ENCODE measurements around the gene RALGPS2.
"Not testable (repeated sequence)": the region's sequence is repeated elsewhere in the genome, so short reads cannot be mapped to it uniquely, and the experiment has no call there.

Gene RALGPS2

DNA sequence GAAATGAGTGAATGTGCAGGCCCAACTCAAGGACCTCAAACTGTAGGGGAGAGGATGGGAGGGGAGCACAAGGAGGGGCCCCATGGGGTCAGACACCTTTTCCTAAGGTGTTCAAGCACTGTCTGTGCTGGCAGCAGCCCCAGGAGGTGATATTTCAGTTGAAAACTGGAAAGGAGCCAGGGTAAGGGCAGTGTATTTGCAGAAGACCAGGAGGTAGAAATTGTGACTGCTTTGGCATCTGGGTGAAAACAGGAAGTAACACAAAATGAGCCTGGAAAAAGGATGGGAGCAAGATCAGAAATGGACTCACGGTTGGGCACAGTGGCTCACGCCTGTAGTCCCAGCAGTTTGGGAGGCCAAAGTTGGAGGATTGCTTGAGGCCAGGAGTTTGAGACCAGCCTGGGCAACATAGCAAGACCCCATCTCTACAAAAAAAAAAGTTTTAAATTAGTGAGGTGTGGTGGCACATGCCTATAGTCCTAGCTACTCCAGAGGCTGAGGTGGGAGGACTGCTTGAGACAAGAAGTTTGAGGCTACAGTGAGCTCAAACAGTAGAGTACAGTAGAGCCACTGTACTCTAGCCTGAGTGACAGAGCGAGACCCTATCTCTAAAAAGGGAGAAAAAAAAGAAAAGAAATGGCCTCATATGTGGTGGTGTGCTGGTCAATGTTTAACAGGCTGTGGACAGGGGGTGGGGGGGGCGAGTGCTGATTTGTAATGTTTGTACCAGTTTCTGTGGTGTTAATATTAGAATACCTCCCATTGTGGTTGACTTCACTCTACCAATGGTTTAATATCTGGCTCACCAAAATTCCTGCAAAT, 222.0 kb downstream of the RALGPS2 start:
- no peak for DNase-seq

GRCh38 chr1:178947677-178947981, 222.6 kb downstream of the RALGPS2 start:
- DNase-seq, result no peak

DNA sequence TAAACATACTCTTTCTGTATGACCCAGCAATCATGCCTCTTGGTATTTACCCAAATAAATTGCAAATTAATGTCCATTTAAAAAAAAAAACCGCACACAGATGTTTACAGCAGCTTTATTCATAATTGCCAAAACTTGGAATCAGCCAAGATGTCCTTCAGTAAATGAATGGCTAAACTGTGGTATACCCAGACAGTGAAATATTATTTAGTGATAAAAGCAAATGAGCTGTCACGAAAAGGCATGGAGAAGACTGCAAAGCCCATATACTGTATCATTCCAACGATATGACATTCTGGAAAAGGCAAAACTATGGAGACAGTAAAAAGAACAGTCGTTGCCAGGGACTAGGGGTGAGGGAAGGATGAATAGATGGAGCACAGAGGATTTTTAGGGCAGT, 223.6 kb downstream of the RALGPS2 start:
- no peak for DNase-seq

DNA sequence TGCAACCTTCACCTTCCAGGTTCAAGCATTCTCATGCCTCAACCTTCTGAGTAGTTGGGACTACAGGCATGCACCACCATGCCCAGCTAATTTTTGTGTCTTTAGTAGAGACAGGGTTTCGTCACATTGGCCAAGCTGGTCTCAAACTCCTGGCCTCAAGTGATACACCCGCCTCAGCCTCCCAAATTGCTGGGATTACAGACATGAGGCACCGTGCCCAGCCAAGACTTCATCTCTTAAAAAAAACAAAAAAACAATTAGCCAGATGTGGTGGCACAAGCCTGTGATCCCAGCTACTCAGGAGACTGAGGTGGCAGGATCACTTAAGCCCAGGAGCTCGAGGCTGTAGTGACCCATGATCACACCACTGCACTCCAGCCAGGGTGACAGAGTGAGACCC, 224.8 kb downstream of the RALGPS2 start:
- DNase-seq, result not testable (repeated sequence)

GRCh38 chr1:178951600-178951999, 226.6 kb downstream of the RALGPS2 start:
- DNase-seq, result no peak

DNA sequence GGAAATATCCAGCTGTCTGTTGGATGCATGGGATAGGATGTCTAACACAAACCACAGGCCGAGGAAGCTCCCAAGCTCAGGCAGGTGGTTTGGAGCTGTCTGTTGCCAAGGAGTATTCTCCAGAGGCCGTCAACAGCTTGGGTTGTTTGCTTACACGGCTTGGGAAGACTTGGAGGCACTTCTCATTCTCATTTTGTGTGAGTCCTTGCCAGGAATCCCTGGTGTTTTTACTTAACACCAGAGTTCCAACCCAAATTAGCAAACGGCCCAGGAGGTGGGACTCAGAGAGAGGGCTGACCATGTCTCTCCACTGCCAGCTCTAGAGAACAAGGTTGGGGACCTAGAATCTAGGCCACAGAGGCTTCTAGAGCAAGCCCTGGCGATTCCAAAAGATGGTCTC, 228.0 kb downstream of the RALGPS2 start:
- DNase-seq, result no peak

GRCh38 chr1:178953538-178954324, 228.7 kb downstream of the RALGPS2 start:
- DNase-seq, result no peak

DNA sequence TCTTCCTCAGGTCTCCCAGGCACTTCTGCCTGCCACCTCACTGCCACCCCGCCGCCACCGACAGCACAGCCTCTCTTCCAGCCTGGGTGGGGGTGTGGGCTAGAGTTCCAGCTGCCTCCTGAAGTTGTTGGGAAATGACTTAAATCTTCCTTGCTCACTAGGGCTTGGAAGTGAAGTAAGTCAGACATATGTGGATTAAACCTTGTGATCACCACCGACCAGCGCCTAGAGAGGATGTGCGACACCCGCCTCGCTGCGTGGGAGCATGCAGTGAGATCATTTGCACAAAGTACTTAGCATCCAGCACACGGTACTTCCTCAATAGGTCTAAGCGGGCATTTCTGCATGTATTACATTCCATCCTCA, 229.3 kb downstream of the RALGPS2 start:
- DNase-seq, result no peak

DNA sequence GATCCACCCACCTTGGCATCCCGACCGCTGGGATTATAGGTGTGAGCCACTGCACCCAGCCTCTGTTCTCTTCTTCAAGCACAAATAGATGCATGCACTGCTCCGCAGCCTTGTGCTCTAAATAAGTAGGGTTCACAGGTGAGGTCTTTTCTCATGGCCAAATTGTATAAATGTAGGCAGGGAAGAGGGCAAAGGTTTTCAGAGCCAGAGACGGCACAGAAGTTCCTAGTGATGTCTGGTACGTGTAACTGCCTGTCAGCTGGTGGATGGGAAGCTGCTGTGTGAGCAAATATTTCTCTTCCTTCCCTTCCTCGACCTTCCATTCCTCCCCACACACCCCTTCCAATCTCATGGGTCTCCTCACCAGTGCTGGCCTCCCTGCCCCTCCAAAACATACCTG, 229.9 kb downstream of the RALGPS2 start:
- DNase-seq, result no peak

- DNase-seq, result no peak
These were observed 230.4 kb downstream of the RALGPS2 start for GRCh38 chr1:178955391-178955954.

- no peak for DNase-seq
These were observed 233.4 kb downstream of the RALGPS2 start for GRCh38 chr1:178958491-178958890.

GRCh38 chr1:178959543-178960460, 234.8 kb downstream of the RALGPS2 start:
- DNase-seq, result no peak

GRCh38 chr1:178960482-178961240, 235.6 kb downstream of the RALGPS2 start:
- DNase-seq, result no peak

- DNase-seq, result no peak
These were observed 236.3 kb downstream of the RALGPS2 start for GRCh38 chr1:178961331-178961730.

DNA sequence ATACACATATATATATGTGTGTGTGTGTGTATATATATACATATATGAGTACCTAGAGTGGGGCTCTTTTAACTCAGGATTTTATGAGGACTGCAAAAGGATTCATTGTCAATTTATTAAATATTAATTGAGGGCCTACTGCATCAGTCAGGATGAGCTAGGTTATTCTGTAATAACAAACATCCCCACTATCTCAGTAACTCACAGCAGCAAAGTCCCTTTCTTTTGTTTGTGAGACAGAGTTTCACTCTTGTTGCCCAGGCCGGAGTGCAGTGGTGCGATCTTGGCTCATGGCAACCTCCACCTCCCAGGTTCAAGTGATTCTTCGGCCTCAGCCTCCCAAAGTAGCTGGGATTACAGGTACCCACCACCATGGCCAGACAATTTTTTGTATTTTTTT, 236.8 kb downstream of the RALGPS2 start:
- no peak for DNase-seq

DNA sequence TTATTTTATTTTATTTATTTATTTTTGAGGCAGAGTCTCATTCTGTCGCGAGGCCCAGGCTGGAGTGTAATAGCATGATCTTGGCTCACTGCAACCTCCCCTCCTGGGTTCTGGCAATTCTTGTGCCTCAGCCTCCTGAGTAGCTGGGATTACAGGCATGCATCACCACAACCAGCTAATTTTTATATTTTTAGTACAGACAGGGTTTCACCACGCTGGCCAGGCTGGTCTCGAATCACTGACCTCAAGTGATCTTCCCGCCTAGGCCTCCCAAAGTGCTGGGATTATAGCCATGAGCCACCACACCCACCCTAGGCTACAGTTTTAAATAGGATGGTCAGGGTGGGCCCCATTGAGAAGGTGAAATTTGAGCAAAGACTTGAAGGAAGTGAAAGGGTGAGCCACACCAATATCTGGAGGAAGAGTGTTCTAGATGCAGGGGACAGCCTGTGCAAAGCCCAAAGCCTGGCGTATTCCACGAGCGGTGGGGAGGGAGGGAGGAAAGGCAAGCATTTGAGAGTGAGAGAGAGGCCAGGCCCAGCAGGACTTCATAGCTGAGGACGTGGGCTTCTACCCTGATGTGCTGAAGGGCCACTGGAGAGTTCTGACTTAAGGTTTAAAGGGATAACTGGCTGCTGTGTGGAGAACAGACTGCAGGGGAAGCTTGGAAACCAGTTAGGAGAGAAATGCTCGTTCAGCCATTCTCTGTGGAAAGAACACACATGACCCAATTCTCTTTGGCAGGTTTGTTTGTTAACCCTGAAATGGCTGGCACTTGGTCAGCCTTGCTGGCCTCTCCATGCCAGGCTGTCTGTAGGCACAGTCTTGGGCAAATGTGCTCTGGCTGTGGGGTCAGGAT, 238.0 kb downstream of the RALGPS2 start:
- DNase-seq, result no peak

GRCh38 chr1:178964469-178965330, 239.7 kb downstream of the RALGPS2 start:
- no peak for DNase-seq

GRCh38 chr1:178966312-178966711, 241.3 kb downstream of the RALGPS2 start:
- no peak for DNase-seq

DNA sequence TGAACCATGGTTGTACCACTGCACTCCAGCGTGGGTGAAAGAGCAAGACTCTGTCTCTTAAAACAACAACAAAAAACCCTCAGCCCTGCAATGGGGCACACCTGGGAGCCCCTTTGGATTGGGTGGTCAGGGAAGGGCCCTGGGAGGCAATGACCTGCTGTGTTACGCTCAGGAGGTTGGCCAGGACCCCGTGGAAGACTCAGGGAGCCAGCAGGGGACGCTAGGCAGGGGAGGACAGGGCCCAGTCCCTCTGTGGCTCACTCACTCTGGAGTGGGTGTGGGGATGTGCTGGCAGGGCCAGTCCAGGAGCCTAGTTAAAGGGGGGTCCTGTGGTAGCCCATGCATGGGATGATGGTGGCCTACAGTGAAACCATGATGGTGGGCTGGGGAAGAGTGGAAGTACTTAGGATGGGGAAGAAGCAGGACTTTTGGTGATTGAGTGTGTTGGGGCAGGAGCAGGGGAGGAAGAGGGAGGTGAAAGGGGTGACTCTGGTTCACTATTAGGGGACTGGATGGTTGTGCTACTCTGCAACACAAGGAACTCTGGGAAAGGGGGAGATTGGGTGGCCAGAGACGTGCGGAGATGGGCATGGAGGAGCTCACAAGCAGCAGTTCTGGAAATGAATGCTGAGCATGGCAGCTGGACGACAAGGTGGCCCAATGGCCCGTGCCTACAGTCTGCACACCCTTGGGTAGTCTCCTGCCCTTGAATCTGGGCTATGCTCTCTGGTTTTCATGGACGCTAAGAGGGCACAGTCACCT, 244.4 kb downstream of the RALGPS2 start:
- DNase-seq, result no peak

GRCh38 chr1:178970184-178970583, 245.1 kb downstream of the RALGPS2 start:
- no peak for DNase-seq

Data from SIG-M5 (cell line).